Peyer's patch (tissue), 4 donors: Measurements from ENCODE around the gene PACS1. TPM values are rescaled to one million over a fixed set of nuclear protein-coding genes. Genes with fewer than 3 reads are reported as not detected.

Source experiments
- DNase-seq, 3 donors: peaks; one replicate each; pipeline ENCODE4 v3.0.0-alpha.2; 2017 to 2019
- H3K27ac ChIP-seq, 4 donors: fragments of 200-600 bp; sonication (generic); one replicate each; pipeline ENCODE4 v1.5.1; 2016 to 2019
- H3K27me3 ChIP-seq, 2 donors: fragments of 200-600 bp; sonication (generic); one replicate each; pipeline ENCODE4 v1.5.1; 2019
- H3K36me3 ChIP-seq, 3 donors: fragments of 200-600 bp; sonication (generic); one replicate each; pipeline ENCODE4 v1.5.1; 2016 to 2019
- H3K4me1 ChIP-seq, 4 donors: fragments of 200-600 bp; sonication (generic); one replicate each; pipeline ENCODE4 v1.5.1; 2016 to 2019
- H3K4me3 ChIP-seq, 4 donors: fragments of 200-600 bp; sonication (generic); 1 replicate in 3 of 4; 2 replicates in 1 of 4; pipeline ENCODE4 v1.5.1; 2016 to 2019; ENCODE audit warnings: mild to moderate bottlenecking in 1 of 4
- H3K9me3 ChIP-seq, 4 donors: fragments of 200-600 bp; sonication (generic); one replicate each; pipeline ENCODE4 v1.5.1; 2016 to 2019; ENCODE audit warnings: mild to moderate bottlenecking in 1 of 4
- CTCF ChIP-seq, 6 experiments: fragments of 450-650 bp in 4 of 6; fragments of 200-600 bp in 2 of 6; sonication (generic) in 1 of 6; IDR thresholded peaks; one replicate each; pipeline ENCODE4 v1.5.1; 2017 to 2019; ENCODE audit warnings: antibody characterized with exemption in 6 of 6, mild to moderate bottlenecking in 3 of 6, moderate library complexity in 1 of 6
- POLR2A ChIP-seq, 2 donors: fragments of 450-650 bp; IDR thresholded peaks; one replicate each; pipeline ENCODE4 v1.5.1; 2017; ENCODE audit warnings: antibody characterized with exemption in 2 of 2, mild to moderate bottlenecking in 2 of 2, moderate library complexity in 2 of 2
- total RNA-seq, 4 donors: library from RNA; depleted of rRNA; stranded (reverse); fragments of >200 nt; gene quantifications; one replicate each; pipeline ENCODE4 v1.1.0, GENCODE V29; 2016

The PACS1 gene
- total RNA-seq, 4 donors from 2014 or later, result 10.3 to 52.0 (median 22.3) TPM

DNA sequence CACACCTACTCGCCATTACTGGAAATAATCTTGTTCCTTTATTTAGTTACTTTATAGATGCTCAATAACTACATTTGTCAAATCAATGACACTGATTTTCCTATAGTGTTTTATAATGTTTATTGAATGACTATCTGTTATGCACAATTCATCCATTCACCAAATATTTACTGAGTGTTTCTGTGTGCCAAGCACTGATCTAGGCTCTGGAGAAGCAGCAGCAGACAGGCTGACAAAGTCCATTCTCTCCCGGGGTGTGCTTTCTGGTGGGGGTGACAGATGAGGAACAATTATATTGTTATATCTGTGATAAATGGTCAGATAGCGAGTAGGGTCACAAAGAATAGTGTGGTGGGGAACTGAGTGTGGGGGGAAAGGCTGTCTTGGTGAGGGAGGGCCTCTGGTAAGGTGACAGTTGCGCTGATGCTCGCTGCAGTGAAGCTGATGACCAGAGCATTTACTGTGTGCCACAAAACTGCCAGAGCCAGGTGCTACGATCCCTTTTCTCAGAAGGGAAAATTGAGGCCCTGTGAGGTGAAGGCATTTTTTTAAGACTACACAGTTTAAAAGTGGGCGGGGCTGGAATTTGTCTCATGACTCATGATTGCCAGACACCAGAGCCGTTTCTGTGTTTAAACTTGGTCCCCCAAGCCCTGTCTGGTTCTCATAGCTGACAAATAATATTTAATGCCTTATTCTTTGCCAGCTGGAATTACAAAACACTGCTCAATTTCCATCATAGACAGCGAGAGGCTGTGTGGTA, 10.2 kb downstream of the PACS1 start:
- peak in 2 of 3 donors; percentile 74 to 80 for DNase-seq
- Histone ChIP-seq H3K9me3 (no peaks in the 10 kb centered on the region), H3K27me3 (no peaks in the 10 kb centered on the region), H3K4me3 (no peak overlapping the region), H3K27ac (peak overlapping the region; percentile 48 to 75 (median 66)), H3K4me1 (peaks cover 0 to 44% (median 25%) of the 10 kb centered on the region in 4 donors), H3K36me3 (no peaks in the 10 kb centered on the region)
- TF ChIP-seq POLR2A (IDR thresholded peaks at IDR 0.05), result no peak

- no peaks in the 10 kb centered on the region for H3K27me3 ChIP-seq
- TF ChIP-seq POLR2A (IDR thresholded peaks at IDR 0.05) (no peak), CTCF (IDR thresholded peaks at IDR 0.05) (no peak)
- peak overlapping the region; percentile 48 to 75 (median 72) for H3K27ac ChIP-seq
- H3K9me3 ChIP-seq, result no peaks in the 10 kb centered on the region
- H3K4me3 ChIP-seq, result no peak overlapping the region
- no peaks in the 10 kb centered on the region for H3K36me3 ChIP-seq
- peaks cover 0 to 44% (median 25%) of the 10 kb centered on the region in 4 donors for H3K4me1 ChIP-seq
- peak in 2 of 3 donors; percentile 91 to 94 for DNase-seq
These were observed 11.4 kb downstream of the PACS1 start for GRCh38 chr11:66081505-66081904.

- H3K36me3 ChIP-seq, result no peaks in the 10 kb centered on the region
- no peak overlapping the region for H3K4me3 ChIP-seq
- peak in 1 of 3 donors; percentile 15 for DNase-seq
- H3K4me1 ChIP-seq, result peaks cover 0 to 44% (median 25%) of the 10 kb centered on the region in 4 donors
- peak overlapping the region in 1 of 4 donors; percentile 75 for H3K27ac ChIP-seq
- H3K27me3 ChIP-seq, result no peaks in the 10 kb centered on the region
- H3K9me3 ChIP-seq, result no peaks in the 10 kb centered on the region
- TF ChIP-seq CTCF (IDR thresholded peaks at IDR 0.05) (no peak), POLR2A (IDR thresholded peaks at IDR 0.05) (no peak)
These were observed 13.1 kb downstream of the PACS1 start for GRCh38 chr11:66082946-66083698.

GRCh38 chr11:66083767-66084166, 13.7 kb downstream of the PACS1 start:
- H3K9me3 ChIP-seq, result no peaks in the 10 kb centered on the region
- DNase-seq, result no peak
- H3K27ac ChIP-seq, result peak overlapping the region in 1 of 4 donors; percentile 43
- no peaks in the 10 kb centered on the region for H3K36me3 ChIP-seq
- peaks cover 0 to 44% (median 25%) of the 10 kb centered on the region in 4 donors for H3K4me1 ChIP-seq
- TF ChIP-seq CTCF (IDR thresholded peaks at IDR 0.05) (no peak), POLR2A (IDR thresholded peaks at IDR 0.05) (no peak)
- H3K4me3 ChIP-seq, result no peak overlapping the region
- H3K27me3 ChIP-seq, result no peaks in the 10 kb centered on the region

- DNase-seq, result peak in 1 of 3 donors; percentile 3
- Histone ChIP-seq H3K4me1 (peaks cover 0 to 41% (median 24%) of the 10 kb centered on the region in 4 donors), H3K27ac (no peak overlapping the region)
These were observed 14.9 kb downstream of the PACS1 start for GRCh38 chr11:66084821-66085475.

More at GRCh38 chr11:66084821-66085475, 14.9 kb downstream of the PACS1 start:
- H3K9me3 ChIP-seq, result no peaks in the 10 kb centered on the region
- no peaks in the 10 kb centered on the region for H3K27me3 ChIP-seq
- no peak overlapping the region for H3K4me3 ChIP-seq
- no peaks in the 10 kb centered on the region for H3K36me3 ChIP-seq
- no peak for TF ChIP-seq CTCF (IDR thresholded peaks at IDR 0.05)
- TF ChIP-seq POLR2A (IDR thresholded peaks at IDR 0.05), result no peak
